Caki2 (cell line): ENCODE results near the gene KDM4F. TPM values are rescaled to one million over a fixed set of nuclear protein-coding genes. Genes with fewer than 3 reads are reported as not detected.
"Not testable (repeated sequence)": the region's sequence is repeated elsewhere in the genome, so short reads cannot be mapped to it uniquely, and the experiment has no call there.

Experiments used
- DNase-seq: peaks from one replicate; pipeline ENCODE4 v3.0.0-alpha.2; 2015; ENCODE audit warnings: low read depth
- in situ Hi-C: cut with HindIII; loops from 2 replicates; pipeline ENCODE4 v1.10.0; 2016; ENCODE audit warnings: low sequenced_read_pairs, low pct_unique_long_range_greater_than_20kb, mixed read lengths
- total RNA-seq: library from RNA; depleted of rRNA; stranded (reverse); fragments of >200 nt; shearing (Covaris generic); gene quantifications from 2 replicates; pipeline ENCODE4 v1.2.3, GENCODE V29; 2014; ENCODE audit warnings: low replicate concordance; rRNA removed

Gene KDM4F
- not detected in 2 replicates for total RNA-seq

DNA sequence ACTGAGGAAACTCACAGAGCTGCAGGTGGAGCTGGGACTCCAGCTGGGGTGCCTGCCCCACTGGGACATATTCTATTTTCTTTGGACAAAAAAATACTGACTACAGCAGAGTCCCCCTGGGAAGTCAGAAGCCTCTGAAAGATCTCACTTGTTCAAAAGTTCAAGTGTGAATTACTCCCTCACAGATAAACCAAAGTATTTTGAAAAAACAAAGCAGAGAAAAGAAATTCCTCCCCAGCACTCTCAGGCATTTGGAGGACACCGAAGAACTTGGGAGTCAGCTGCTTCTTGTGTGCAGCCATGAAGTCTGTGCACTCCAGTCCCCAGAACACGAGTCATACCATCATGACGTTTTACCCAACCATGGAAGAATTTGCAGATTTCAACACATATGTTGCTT is at the start of gene KDM4F:
Gene KDM4F, plus strand, starts transcription at position 301 of the 400 bp plus-strand sequence.
- DNase-seq, in situ Hi-C loops: not testable (repeated sequence)

DNA sequence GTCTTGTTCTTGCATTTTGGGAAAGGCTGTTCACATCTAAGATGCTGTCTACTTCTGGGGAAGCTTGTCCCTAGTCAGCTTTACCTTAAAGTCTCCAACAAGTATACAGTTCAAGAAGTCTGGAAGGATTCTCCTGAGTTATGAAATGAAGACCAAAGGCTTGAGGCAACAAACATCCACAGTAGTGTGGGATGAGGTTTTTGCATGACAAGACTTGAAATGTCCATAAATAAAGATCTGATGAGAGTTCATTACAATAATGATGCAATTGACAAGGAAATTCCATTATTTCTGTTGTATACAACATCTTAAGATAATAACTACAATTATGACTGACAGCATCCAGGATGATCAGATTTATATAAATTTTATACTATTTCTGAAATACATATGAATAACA is 45.5 kb upstream of the KDM4F start:
- no peak for DNase-seq
- in situ Hi-C loops: no loop called here

DNA sequence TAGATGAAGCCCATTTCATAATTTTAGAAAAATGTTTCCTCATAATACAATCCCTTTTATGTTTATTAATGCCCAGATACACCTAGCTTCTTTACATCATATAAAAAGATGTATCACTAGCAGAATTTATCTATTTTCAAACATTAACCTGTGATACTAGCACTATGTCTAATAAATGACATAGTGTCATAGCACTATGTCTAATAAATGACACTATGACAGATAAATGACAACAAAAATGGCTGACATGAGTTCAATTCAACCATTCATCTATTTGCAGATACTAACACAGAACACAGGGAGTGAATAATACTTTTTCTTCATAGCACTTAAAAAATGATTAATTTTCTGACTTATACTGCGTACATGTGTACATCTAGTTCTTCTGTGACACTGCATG is 43.6 kb upstream of the KDM4F start:
- DNase-seq: no peak

DNA sequence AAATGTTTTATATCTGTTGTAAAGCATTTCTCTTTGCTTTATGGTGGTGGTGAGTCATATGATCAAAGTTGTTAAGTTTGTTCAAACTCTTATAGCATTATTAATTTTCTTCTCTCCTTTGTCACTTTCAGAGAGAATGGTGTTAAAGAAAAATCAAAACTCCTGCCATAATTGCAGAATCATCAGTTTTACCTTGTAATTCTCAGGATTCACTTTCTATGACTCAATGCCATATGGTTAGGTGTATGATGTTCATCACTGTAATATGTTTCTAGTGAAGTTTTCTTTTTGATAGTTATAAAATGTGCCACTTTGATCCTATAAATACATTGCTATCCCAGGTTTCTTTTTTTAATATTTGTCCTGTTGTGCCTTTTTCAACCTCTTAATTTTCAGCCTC is 37.8 kb upstream of the KDM4F start:
- in situ Hi-C loops: no loop called here
- no peak for DNase-seq

More for the DNA sequence above, 43.6 kb upstream of the KDM4F start:
- in situ Hi-C loops: no loop called here

DNA sequence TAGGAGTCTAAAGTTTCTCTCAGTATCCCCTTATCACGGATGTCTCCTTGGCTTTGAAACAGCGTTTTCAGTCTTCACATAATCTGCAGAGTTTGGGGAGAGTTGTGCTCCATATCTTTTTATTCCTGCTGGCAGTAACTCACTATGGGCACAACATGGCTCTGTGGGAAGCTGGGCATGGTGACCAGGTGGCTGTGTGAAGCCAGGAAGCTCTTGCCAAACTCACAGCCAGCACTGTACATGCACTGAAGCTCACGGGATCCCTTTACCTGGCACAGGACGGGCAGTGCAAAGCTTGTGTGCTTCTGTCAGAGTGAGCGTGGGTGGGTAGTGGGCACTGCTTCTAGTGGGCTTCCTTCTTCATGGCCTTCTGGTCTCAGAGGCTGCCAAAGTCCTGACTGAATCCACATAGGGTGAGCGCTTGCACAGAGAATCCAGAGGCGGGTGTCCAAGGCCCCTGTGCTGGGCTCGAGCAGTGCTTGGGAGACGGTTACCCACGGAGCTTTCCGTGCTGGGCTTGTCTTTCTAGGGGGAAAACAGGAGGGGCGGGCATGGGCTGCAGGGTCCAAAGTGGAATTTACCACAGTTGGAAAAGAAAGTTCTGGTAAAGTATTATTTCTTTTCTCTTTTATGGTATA is 34.9 kb upstream of the KDM4F start:
- in situ Hi-C loops: no loop called here
- no peak for DNase-seq

DNA sequence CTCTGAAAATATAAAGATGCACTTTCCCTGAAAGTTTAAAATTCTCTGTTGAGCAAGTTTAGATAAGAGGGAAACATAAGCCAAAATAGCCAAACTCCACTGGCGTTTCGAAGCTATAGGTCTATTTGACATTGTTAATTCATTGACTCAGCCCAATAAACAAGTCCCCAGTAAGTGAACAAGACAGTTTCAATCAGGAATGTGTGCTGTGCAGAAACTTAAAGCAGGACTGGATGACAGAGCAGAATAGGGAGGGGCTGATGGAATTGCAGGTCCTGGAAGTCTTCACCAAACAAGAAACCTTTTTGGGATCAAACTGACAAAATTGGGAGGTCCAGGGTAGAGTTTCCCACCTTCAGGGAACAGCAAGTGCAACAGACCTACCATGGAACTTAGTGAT is 33.1 kb upstream of the KDM4F start:
- in situ Hi-C loops: no loop called here

DNA sequence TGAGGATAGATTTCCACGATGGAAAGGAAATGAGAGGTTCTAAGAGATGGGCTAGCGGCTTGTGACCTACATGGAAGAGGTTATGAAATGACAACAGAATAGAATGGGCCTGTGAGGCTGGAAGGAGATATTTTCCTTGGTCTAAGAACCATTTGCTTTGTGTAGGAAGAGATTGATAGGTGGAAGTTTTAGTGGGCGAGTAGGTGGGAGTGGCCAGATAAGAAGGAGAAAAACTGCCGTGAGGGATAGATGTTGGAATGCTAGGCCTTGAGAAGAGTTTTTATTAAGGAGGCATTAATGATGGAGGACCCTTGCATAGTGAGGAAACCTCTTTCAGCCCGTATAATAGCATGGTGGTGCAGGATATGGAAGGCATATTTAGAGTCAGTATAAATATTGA is 27.8 kb upstream of the KDM4F start:
- DNase-seq, in situ Hi-C loops: not testable (repeated sequence)

More for the DNA sequence above, 33.1 kb upstream of the KDM4F start:
- no peak for DNase-seq

DNA sequence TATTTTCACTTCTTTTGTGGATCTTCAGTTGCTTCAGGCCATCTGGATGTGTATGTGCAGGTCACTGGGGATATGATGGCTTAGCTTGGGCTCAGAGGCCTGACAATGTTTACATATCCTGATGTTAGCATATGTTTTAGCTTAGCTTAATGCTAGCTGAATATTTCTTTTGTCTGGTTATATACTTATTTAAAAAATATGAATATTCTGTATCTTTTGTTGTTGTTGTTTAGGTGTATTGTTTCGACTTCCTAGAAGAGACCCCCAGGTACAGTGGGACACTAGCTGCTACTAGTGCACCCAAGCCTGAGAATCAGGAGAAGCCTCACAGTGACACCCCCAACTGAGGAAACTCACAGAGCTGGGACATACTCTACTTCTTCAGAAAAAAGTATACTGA is 24.3 kb upstream of the KDM4F start, which contains the start of gene KDM4E:
Gene KDM4E, plus strand, starts transcription at position 301 of the 400 bp plus-strand sequence. CDS start 300 bp downstream, outside the sequence.
- DNase-seq: no peak
- in situ Hi-C loops: no loop called here

DNA sequence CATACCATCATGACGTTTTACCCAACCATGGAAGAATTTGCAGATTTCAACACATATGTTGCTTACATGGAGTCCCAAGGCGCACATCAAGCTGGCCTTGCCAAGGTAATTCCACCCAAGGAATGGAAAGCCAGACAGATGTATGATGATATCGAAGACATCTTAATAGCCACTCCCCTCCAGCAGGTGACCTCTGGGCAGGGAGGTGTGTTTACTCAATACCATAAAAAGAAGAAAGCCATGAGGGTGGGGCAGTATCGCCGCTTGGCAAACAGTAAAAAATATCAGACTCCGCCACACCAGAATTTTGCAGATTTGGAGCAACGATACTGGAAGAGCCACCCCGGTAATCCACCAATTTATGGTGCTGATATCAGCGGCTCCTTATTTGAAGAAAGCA is 23.6 kb upstream of the KDM4F start:
- DNase-seq, in situ Hi-C loops: not testable (repeated sequence)

DNA sequence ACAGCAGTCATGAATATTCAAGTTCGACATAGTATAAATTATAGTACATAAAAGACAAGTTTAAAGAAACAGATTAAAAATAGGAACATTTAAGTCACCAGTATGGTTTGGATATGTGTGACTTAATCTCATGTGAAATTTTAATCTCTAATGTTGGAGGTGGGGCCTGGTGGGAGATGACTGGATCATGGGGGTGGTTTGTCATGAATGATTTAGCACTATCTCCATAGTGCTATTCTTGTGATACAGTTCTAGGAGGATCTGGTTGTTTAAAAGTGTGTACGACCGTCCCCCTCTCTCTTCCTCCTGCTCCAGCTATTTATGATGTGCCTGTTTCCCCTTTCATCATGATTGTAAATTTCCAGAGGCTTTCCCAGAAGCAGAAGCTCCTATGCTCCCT is 20.9 kb upstream of the KDM4F start:
- no peak for DNase-seq
- in situ Hi-C loops: no loop called here

DNA sequence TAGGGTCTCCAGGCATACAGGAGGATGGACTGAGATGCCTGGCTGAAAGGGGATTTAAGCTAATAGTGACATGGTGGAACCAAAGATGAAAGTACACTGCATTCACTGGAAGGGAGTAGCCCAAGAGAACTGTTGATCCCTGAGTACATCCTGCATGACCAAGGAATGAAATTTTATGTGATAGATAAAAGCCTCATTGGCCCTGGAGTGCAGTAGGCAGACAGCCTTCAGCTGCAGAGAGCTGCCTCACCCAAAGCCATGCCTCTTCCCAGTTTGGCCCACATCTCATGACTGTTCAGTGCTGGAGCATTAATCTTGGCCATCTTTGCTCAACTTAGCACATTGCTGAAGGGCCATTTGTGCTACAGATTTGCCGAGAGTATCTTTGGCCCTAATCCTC is 16.2 kb upstream of the KDM4F start:
- in situ Hi-C loops: no loop called here
- DNase-seq: no peak

DNA sequence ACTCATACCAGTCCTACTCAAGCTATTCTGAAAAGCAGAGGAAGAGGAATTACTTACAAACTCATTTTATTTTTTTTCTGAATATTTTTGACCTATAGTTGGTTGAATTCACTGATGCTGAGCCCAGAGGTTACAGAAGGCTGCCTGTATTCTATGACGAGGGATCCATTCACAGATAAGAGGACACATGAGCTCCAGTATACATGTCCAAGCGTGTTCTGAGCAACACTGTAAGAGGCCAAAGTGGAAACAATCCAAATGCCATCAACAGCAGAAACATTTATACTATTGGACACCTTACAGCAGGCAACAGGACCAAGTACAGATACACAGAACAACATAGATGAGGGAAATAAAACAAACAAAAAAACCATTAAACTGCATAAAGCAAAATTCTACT is 13.9 kb upstream of the KDM4F start:
- in situ Hi-C loops: no loop called here
- DNase-seq: no peak

DNA sequence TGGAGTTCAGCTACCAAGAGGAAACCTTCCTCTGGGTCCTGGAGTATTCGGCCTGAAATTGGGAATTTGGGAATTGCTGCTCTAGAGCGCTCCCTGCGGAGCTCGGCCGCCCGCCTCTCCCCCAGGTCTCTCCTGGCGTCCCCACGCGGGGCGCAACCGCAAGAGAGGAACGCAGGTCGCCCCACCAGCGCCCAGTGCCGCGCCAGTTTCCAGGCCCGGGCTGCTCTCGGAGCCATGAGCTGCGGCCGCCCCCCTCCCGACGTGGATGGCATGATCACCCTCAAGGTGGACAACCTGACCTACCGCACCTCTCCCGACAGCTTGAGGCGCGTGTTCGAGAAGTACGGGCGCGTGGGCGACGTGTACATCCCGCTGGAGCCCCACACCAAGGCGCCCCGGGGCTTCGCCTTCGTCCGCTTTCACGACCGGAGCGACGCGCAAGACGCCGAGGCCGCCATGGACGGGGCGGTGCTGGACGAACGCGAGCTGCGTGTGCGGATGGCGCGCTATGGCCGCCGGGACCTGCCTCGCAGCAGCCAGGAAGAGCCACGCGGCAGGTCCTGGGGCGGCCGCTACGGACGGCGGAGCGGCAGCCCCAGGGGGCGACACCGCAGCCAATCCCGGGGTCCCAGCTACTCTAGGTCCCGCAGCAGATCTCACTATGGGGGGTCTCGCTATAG is 11.7 kb upstream of the KDM4F start:
- in situ Hi-C loops: not testable (repeated sequence)

DNA sequence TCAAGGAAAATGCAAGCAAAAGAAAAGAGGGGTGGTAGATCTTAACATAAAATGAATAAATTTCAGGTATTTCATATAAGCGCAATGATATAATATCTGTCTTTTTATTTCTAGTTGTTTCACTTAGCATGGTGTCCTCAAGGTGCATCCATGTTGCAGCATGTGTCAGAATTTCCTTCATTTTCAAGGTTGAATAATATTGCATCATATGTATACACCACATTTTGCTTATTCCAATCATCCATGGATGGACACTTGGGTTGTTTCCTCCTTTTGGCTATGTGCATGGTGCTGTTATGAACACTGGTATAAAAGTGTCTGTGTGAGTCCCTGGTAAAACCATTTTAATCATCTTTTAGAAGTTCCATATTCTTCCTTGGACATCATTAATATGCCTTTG is 7.0 kb upstream of the KDM4F start:
- no peak for DNase-seq
- in situ Hi-C loops: no loop called here

More for the DNA sequence above, 11.7 kb upstream of the KDM4F start:
- not testable (repeated sequence) for DNase-seq

DNA sequence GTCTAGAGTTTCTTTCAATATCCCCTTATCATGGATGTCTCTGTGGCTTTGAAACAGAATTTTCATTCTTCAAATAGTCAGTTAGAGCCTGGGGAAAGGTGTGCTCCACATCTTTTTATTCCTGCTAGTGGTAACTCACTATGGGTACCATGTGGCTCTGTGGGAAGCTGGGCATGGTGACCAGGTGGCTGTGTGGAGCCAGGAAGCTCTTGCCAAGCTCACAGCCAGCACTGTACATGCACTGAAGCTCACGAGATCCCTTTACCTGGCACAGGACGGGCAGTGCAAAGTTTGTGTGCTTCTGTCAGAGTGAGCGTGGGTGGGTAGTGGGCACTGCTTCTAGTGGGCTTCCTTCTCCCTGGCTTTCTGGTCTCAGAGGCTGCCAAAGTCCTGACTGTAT is 6.3 kb upstream of the KDM4F start:
- in situ Hi-C loops: no loop called here

DNA sequence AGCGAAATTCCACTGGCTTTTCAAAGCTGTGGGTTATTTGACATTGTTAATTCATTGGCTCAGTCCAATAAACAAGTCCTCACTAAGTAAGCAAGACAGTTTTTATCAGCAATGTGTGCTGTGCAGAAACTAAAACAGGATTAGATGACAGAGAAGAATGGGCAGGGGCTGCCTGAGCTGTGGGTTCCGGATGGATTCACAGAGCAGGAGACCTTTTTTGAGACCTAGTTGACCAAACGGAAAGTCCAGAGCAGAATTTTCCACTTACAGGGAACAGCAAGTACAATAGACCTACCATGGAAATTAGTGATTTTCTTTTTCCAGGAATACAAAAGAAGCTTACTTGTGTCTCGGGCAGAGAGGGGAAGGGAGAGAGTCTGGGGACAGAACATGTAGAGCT is 5.2 kb upstream of the KDM4F start:
- no peak for DNase-seq
- in situ Hi-C loops: no loop called here

More for the DNA sequence above, 6.3 kb upstream of the KDM4F start:
- no peak for DNase-seq

DNA sequence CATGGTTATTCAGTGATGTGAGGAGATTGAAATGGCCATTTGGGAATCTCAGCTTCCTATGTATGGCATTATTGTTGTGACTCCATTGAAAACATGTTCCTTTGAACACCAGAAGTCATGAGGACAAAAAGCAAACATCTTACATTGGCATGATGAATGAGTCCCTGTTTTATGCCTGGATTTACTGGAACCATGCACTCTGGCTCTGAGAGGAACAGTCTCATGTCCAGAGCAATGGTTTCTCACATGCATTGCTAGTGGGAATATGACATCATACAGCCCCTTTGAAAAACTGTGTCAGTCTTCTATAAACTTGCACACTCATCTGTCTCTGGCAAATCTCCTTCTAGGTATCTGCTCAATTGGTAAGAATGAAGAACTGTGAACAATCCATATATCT is 3.4 kb upstream of the KDM4F start:
- in situ Hi-C loops: no loop called here
- DNase-seq: no peak

DNA sequence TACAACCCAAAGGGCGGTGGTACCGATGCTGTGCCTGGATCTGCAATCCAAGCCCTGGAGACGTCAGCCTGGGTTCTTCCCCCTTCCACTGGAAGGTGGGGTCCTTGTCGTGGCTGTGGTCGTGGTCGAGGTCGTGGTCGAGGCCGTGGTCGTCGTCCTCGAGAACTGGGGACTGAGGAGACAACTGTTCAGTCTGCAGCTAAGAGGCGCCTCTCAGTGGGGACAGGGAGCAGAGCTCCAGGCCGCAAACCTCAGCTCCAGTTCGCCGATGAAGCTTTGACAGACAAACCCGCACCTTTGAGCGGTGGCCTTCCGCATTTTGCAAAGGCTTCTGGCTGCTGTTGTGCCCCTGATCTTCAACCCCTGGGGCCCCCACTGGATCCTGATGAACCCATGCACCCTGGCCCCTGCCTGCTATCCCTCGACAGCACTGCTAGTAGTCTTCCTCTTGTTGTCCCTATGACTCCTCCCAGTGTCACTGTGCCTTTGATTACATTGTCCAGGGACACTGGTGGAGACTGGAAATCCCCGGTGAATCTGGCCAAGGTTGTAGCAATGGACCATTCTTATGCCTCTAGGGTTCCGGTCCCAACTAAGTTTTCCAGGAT is 1.5 kb downstream of the KDM4F start:
- in situ Hi-C loops: no loop called here

DNA sequence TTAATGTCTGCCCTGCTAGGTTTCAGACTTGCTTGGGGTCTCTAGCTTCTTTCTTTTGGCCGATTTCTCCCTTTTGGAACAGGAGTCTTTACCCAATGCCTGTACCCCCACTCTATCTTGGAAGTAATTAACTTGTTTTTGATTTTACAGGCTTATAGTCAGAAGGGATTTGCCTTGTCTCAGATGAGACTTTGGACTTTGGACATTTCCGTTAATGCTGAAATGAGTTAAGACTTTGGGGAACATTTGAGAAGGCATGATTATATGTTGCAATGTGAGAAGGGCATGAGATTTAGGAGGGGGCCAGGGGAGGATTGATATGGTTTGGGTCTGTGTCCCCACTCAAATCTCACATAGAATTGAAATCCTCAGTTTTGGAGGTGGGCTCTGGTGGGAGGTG is 5.1 kb downstream of the KDM4F start:
- in situ Hi-C loops: no loop called here
- DNase-seq: no peak

More for the DNA sequence above, 1.5 kb downstream of the KDM4F start:
- no peak for DNase-seq
